GM19468 (cell line): ENCODE measurements around the gene ZNF536.
"Not testable (repeated sequence)": the region's sequence is repeated elsewhere in the genome, so short reads cannot be mapped to it uniquely, and the experiment has no call there.

Experiments
- ATAC-seq: cut with Tn5 transposase; IDR thresholded peaks from one replicate; pipeline ENCODE4 v1.9.1; 2021; ENCODE audit warnings: mild to moderate bottlenecking, moderate library complexity, moderate number of reproducible peaks; ENCODE audit not compliant: unreplicated experiment; ENCODE audit errors: extremely low read depth

Gene ZNF536

GRCh38 chr19:30340771-30341561, 31.2 kb upstream of the ZNF536 start:
- ATAC-seq, result no peak

- ATAC-seq, result no peak
These were observed 30.5 kb upstream of the ZNF536 start for GRCh38 chr19:30341611-30342201.

- ATAC-seq, result no peak
These were observed 29.3 kb upstream of the ZNF536 start for GRCh38 chr19:30342901-30343300.

DNA sequence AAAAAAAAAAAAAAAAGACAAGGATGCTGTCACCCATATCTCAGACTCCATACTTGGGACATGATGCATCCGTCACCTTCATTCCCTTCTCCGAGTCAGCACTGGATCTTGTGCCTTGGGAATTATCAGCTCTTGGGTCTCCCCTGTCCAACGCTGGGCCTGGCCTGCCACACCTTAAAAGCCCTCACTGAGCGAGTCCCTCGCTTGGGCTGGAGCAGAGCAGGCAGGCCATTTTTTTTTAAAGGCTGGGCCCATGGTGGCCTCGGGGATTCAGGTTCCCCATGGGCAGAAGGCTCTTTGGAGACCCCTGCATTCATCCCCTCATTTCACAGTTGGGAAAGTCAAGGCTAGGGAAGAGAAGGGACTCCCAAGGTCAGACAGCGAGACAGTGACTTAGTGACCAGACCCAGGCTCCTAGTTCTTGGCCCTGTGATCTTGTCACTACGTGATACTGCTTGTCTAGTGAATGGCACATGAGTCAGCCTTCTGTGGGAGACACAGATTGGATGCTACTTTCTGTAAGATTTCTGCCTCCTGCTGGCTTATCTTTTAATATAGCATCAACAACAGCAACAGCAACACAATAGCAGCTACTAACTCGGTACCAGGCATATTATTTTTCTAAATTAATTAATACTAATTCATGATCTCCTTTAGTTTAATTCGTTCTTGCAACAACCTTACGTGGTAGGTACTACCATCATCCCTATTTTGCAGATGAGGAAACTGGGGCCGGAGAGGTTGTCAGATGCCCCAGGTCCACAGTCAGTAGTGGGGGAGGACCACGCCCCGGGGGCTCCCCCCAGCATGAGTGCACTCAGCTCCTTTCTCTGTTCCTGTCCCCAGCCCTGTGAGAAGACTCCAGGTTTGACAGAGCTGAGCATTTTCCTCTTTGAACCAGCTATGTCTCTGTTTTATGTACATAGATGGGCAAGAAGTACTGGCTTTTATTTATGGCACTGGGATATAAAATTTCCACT, 27.4 kb upstream of the ZNF536 start:
- no peak for ATAC-seq

- no peak for ATAC-seq
These were observed 26.5 kb upstream of the ZNF536 start for GRCh38 chr19:30345686-30346085.

GRCh38 chr19:30346468-30346867, 25.7 kb upstream of the ZNF536 start:
- ATAC-seq, result not testable (repeated sequence)

DNA sequence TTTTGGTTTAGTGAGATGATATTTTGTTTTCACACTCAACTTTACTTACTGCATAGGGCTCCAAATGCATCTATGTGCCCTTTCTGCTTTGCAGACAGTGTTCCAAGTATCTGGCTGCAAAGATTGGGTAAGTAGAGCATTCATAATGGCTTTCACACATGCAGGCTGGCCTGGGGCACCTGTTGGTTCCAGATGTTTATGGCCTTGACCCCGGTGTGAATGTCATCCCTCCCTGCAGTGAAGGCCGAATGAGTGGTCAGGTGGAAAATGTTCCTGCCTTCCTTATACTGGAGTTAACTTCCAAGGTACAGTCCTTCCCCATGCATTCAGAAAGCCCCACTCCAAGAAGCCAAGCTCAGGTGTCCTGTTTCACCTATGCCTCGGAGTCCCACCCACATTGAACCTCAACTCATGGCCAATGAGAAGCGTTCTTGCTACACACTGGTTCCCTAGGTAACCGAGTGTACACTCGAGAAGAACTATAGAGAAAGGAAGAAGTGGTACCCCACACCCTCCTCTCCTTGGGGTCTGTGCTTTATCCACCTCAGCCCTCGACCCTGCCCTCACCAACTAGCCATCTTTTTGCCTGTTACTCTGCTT, 23.0 kb upstream of the ZNF536 start:
- ATAC-seq, result no peak

GRCh38 chr19:30350692-30351663, 21.2 kb upstream of the ZNF536 start:
- no peak for ATAC-seq

DNA sequence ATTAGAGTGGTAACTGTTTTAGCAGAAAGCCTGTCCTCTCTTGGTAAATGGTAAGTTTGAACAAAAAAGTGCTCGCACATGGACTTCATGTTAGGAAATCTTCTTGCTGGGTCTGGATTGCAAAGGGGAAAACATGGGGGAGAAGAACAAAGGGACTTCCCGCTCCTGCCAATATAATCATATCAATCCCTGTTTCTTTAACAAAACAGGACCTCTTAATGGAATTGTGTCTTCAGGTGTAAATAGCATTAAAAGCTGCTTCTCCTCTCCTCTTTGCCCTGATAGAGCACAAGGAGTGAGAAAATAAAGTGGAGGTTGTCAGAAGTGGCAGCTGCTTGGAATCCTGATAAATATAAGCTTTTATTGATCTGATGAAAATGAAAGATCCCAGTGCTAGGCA, 20.4 kb upstream of the ZNF536 start:
- ATAC-seq, result no peak

GRCh38 chr19:30353394-30353945, 18.7 kb upstream of the ZNF536 start:
- ATAC-seq, result no peak

GRCh38 chr19:30355586-30355985, 16.6 kb upstream of the ZNF536 start:
- ATAC-seq, result no peak

- ATAC-seq, result no peak
These were observed 15.1 kb upstream of the ZNF536 start for GRCh38 chr19:30356951-30357579.

GRCh38 chr19:30357580-30357954, 14.6 kb upstream of the ZNF536 start:
- ATAC-seq, result no peak

DNA sequence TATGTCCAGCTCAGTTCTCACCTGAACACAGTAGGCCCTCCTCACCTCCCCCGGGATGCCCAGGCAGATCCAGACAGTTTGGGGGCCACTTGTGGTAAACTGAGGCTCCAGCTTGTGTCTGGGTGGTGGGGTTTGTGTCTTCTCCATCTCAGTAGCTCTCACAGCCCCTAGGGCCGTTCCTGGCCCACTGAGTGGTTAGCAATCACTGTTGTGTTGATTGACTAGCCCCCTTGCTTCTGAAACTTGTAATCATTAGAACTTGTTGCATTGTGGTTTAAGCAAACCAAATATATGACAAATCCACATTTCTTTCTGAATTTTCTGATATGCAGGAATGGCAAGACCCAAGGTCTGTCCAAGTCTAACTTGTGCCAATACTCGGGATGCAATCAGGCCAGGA, 13.9 kb upstream of the ZNF536 start:
- ATAC-seq, result no peak

DNA sequence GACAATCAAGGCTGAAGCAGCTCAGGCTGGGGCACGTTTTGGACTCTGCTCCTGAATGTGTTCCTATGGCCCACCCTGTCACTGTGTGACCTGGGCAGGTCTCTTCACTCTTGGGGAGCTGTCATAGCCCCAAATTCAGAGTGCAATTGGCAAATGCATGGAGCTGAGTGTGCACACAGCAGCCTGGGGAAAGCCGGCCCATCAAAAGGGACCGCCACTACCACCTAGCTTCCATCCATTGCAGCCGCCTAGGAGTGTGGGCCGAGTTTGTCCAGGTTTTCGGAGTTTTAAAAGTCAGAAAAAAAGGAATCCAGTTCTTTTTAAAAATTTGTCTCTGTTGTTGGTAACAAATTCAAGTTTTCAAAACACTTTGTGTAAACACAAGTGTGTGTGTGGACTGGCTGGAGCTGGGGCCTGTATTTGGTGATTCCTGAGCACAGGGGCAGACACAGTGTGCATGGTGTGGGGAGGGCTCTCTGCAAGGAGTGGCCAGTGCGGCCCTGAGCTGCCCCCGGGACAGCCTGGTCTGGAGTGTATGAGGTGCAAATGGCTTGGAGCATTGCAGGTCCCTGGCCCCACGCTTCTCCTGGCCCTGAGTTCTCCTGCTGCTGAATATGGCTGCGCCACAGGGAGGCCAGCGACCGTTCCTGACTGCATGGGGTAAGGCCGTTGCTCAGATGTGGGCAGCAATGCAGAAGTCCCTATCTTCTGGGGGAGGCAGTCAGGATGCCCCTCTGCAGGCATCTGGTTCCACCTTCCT, 13.2 kb upstream of the ZNF536 start:
- ATAC-seq, result no peak

GRCh38 chr19:30359936-30360335, 12.2 kb upstream of the ZNF536 start:
- no peak for ATAC-seq

- ATAC-seq, result no peak
These were observed 11.6 kb upstream of the ZNF536 start for GRCh38 chr19:30360376-30361106.
